ENCODE data around the gene FAM111B.
"Not testable (repeated sequence)": the region's sequence is repeated elsewhere in the genome, so short reads cannot be mapped to it uniquely, and the experiment has no call there.

The FAM111B gene

DNA sequence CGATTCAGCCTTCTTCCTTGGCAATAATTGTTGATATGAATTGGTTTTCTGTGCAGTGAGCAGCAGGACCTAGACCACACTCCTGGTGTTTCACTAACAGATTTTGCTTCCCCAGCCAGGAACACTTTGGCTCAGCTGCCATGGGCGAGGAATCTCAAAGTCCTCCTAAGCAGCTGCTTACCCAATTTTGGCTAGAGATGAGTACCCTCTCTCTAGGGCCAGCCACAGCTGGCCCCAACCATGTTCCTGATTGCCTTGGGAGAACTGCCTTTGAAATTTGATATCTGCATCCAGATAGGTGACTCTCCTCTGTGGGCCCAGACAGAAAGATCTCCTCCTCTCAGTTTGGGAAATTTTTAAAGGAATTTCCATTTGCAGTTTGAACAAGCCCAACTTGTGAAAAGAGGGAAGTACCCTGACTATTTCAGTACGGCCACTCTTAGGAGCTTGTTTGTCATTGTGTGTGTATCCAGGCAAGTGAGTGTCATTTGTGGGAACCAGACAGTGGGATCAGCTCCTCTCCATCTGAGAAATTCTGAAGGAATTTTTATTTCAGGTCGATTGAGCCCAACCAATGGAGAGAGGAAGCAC lies 25.5 kb upstream of the FAM111B start:
- not testable (repeated sequence) for H3K9ac ChIP-seq (ENCODE audit: low read length); H3K36me3 ChIP-seq (ENCODE audit: control insufficient read depth, insufficient read depth, low read length); H3K4me1 ChIP-seq (ENCODE audit: control insufficient read depth, insufficient read depth, low read length); H3K4me3 ChIP-seq (ENCODE audit: low read length); H3K27me3 ChIP-seq (ENCODE audit: control insufficient read depth, insufficient read depth, low read length); H3K9me3 ChIP-seq (ENCODE audit: control insufficient read depth, low read length)

GRCh38 chr11:59086007-59086406 lies 21.0 kb upstream of the FAM111B start, which contains the start of gene GLYATL1B:
TSS of gene GLYATL1B (plus strand) at chr11:59086307. CDS start at chr11:59086307, 0 bp downstream.
- H3K36me3 ChIP-seq (ENCODE audit: control insufficient read depth, insufficient read depth, low read length); H3K4me3 ChIP-seq (ENCODE audit: low read length); H3K9ac ChIP-seq (ENCODE audit: low read length): not testable (repeated sequence)

GRCh38 chr11:59088162-59088561 lies 18.9 kb upstream of the FAM111B start:
- H3K4me3 ChIP-seq (ENCODE audit: low read length): no peak overlapping the region

More at GRCh38 chr11:59086007-59086406, 21.0 kb upstream of the FAM111B start, which contains the start of gene GLYATL1B:
- H3K27me3 ChIP-seq (ENCODE audit: control insufficient read depth, insufficient read depth, low read length); H3K4me1 ChIP-seq (ENCODE audit: control insufficient read depth, insufficient read depth, low read length); H3K9me3 ChIP-seq (ENCODE audit: control insufficient read depth, low read length): not testable (repeated sequence)

GRCh38 chr11:59093576-59093975 lies 13.5 kb upstream of the FAM111B start:
- not testable (repeated sequence) for H3K9ac ChIP-seq (ENCODE audit: low read length); H3K4me3 ChIP-seq (ENCODE audit: low read length); H3K36me3 ChIP-seq (ENCODE audit: control insufficient read depth, insufficient read depth, low read length); H3K27me3 ChIP-seq (ENCODE audit: control insufficient read depth, insufficient read depth, low read length); H3K4me1 ChIP-seq (ENCODE audit: control insufficient read depth, insufficient read depth, low read length); H3K9me3 ChIP-seq (ENCODE audit: control insufficient read depth, low read length)

More at GRCh38 chr11:59088162-59088561, 18.9 kb upstream of the FAM111B start:
- no peak overlapping the region for H3K9ac ChIP-seq (ENCODE audit: low read length)
- H3K4me1 ChIP-seq (ENCODE audit: control insufficient read depth, insufficient read depth, low read length): no peaks in the 10 kb centered on the region
- no peaks in the 10 kb centered on the region for H3K9me3 ChIP-seq (ENCODE audit: control insufficient read depth, low read length)
- no peaks in the 10 kb centered on the region for H3K36me3 ChIP-seq (ENCODE audit: control insufficient read depth, insufficient read depth, low read length)
- H3K27me3 ChIP-seq (ENCODE audit: control insufficient read depth, insufficient read depth, low read length): no peaks in the 10 kb centered on the region

- not testable (repeated sequence) for H3K36me3 ChIP-seq (ENCODE audit: control insufficient read depth, insufficient read depth, low read length); H3K4me3 ChIP-seq (ENCODE audit: low read length); H3K9me3 ChIP-seq (ENCODE audit: control insufficient read depth, low read length); H3K9ac ChIP-seq (ENCODE audit: low read length); H3K27me3 ChIP-seq (ENCODE audit: control insufficient read depth, insufficient read depth, low read length); H3K4me1 ChIP-seq (ENCODE audit: control insufficient read depth, insufficient read depth, low read length)
These were observed 11.8 kb upstream of the FAM111B start for GRCh38 chr11:59095225-59095624.

- not testable (repeated sequence) for H3K9ac ChIP-seq (ENCODE audit: low read length); H3K4me1 ChIP-seq (ENCODE audit: control insufficient read depth, insufficient read depth, low read length); H3K9me3 ChIP-seq (ENCODE audit: control insufficient read depth, low read length); H3K4me3 ChIP-seq (ENCODE audit: low read length); H3K36me3 ChIP-seq (ENCODE audit: control insufficient read depth, insufficient read depth, low read length); H3K27me3 ChIP-seq (ENCODE audit: control insufficient read depth, insufficient read depth, low read length)
These were observed 11.0 kb upstream of the FAM111B start for GRCh38 chr11:59095972-59096575.

GRCh38 chr11:59097113-59097708 lies 9.8 kb upstream of the FAM111B start:
- Histone ChIP-seq H3K4me3 (ENCODE audit: low read length) (no peak overlapping the region), H3K4me1 (ENCODE audit: control insufficient read depth, insufficient read depth, low read length) (peaks cover 7% of the 10 kb centered on the region), H3K27me3 (ENCODE audit: control insufficient read depth, insufficient read depth, low read length) (no peaks in the 10 kb centered on the region), H3K36me3 (ENCODE audit: control insufficient read depth, insufficient read depth, low read length) (no peaks in the 10 kb centered on the region), H3K9me3 (ENCODE audit: control insufficient read depth, low read length) (no peaks in the 10 kb centered on the region), H3K9ac (ENCODE audit: low read length) (no peak overlapping the region)

DNA sequence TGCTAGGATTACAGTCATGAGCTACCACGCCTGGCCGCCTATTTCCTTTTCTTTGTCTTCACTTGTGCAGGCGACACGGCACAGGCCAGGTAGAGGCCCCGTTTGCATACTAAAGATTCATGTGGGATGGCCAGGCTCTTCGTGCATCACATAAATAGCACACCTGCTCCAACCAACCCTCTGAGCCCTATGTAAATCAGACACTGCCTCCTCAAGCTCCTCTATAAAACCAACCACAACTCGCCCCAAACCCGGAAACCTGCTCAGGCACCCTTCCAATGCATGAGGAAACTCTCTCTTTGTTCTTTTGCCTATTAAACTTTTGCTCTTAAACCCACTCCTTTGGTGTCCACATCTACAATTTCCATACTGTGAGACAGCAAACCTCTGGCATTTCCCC lies 9.1 kb upstream of the FAM111B start:
- not testable (repeated sequence) for H3K9ac ChIP-seq (ENCODE audit: low read length); H3K9me3 ChIP-seq (ENCODE audit: control insufficient read depth, low read length); H3K36me3 ChIP-seq (ENCODE audit: control insufficient read depth, insufficient read depth, low read length); H3K4me1 ChIP-seq (ENCODE audit: control insufficient read depth, insufficient read depth, low read length); H3K27me3 ChIP-seq (ENCODE audit: control insufficient read depth, insufficient read depth, low read length); H3K4me3 ChIP-seq (ENCODE audit: low read length)

GRCh38 chr11:59102259-59102765 lies 4.7 kb upstream of the FAM111B start:
- H3K4me3 ChIP-seq (ENCODE audit: low read length): peak overlapping the region; percentile 56
- H3K9me3 ChIP-seq (ENCODE audit: control insufficient read depth, low read length): no peaks in the 10 kb centered on the region
- no peaks in the 10 kb centered on the region for H3K36me3 ChIP-seq (ENCODE audit: control insufficient read depth, insufficient read depth, low read length)
- H3K4me1 ChIP-seq (ENCODE audit: control insufficient read depth, insufficient read depth, low read length): peaks cover 12% of the 10 kb centered on the region
- H3K27me3 ChIP-seq (ENCODE audit: control insufficient read depth, insufficient read depth, low read length): no peaks in the 10 kb centered on the region
- H3K9ac ChIP-seq (ENCODE audit: low read length): peak overlapping the region; percentile 43

- not testable (repeated sequence) for H3K9me3 ChIP-seq (ENCODE audit: control insufficient read depth, low read length); H3K4me1 ChIP-seq (ENCODE audit: control insufficient read depth, insufficient read depth, low read length); H3K27me3 ChIP-seq (ENCODE audit: control insufficient read depth, insufficient read depth, low read length); H3K36me3 ChIP-seq (ENCODE audit: control insufficient read depth, insufficient read depth, low read length); H3K9ac ChIP-seq (ENCODE audit: low read length)
- peak overlapping the region; percentile 53 for H3K4me3 ChIP-seq (ENCODE audit: low read length)
These were observed 684 bp downstream of the FAM111B start for GRCh38 chr11:59107721-59108120.

GRCh38 chr11:59112494-59112893 lies 5.5 kb downstream of the FAM111B start:
- Histone ChIP-seq H3K4me1 (ENCODE audit: control insufficient read depth, insufficient read depth, low read length) (no peaks in the 10 kb centered on the region), H3K4me3 (ENCODE audit: low read length) (no peak overlapping the region), H3K9ac (ENCODE audit: low read length) (no peak overlapping the region), H3K36me3 (ENCODE audit: control insufficient read depth, insufficient read depth, low read length) (no peaks in the 10 kb centered on the region), H3K9me3 (ENCODE audit: control insufficient read depth, low read length) (no peaks in the 10 kb centered on the region), H3K27me3 (ENCODE audit: control insufficient read depth, insufficient read depth, low read length) (no peaks in the 10 kb centered on the region)

GRCh38 chr11:59114344-59114743 lies 7.3 kb downstream of the FAM111B start:
- Histone ChIP-seq H3K27me3 (ENCODE audit: control insufficient read depth, insufficient read depth, low read length) (no peaks in the 10 kb centered on the region), H3K9ac (ENCODE audit: low read length) (no peak overlapping the region), H3K4me3 (ENCODE audit: low read length) (no peak overlapping the region), H3K9me3 (ENCODE audit: control insufficient read depth, low read length) (peaks cover 3% of the 10 kb centered on the region), H3K36me3 (ENCODE audit: control insufficient read depth, insufficient read depth, low read length) (no peaks in the 10 kb centered on the region), H3K4me1 (ENCODE audit: control insufficient read depth, insufficient read depth, low read length) (no peaks in the 10 kb centered on the region)

All from mucosa of stomach (tissue), 1 donor.